ENCODE data around the gene WFS1. TPM values are rescaled to one million over a fixed set of nuclear protein-coding genes. Genes with fewer than 3 reads are reported as not detected.

Gene WFS1
- total RNA-seq, 1 donor from 2014 or later = 23.5 TPM

DNA sequence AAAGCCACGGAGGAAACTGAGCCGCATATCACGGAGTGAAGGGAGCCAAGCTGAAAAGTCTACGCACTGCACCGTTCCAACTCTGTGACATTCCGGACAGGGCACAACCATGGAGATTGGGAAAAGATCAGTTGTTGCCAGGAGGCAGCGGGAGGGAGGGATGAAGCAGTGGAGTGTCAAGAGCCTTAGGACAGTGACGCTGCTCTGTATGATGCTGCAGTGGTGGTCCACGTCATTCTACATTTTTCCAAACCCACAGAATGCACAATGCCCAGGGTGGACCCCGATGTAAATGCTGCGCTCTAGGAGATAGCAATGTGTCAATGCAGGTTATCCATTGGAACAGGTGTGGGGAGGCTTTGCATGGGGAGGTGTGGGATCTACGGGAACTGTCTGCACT, 7.5 kb upstream of the WFS1 start:
- no peak for DNase-seq (ENCODE audit: low read depth)

- no peak for DNase-seq (ENCODE audit: low read depth)
Measured at GRCh38 chr4:6262847-6263487, 6.7 kb upstream of the WFS1 start.

DNA sequence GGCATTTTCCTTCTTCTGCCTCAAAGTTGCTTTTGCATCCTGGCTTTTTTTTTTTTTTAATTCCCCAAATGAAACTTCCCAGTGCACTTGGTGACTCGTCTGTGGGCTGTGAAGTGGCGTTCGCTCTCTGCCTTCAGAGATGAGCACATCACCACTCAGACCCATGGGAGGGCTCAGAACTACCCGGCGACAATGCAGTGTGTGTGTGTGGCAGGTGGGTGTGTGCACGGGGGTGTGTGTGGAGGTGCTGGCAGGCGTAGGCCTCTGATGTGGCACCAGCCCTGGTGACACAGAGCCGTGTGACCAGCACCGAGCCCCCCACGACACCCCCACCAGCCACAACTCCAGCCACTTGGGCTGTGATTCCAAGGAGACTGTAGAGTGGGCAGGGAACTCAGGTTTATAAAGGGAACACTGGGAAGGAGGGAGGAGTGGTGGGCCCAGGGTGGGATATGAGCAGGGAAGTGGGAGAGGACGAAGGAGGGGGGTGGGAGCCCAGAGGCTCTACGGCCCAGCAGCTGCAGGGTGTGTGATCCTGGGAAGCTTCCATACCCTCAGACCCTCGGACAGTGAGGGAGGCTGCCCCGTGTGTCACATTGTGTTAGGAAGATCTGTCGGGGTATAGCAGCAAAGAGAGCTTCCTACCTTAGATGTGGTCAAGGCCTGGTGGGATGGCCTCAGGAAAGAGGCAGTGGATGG, 6.0 kb upstream of the WFS1 start:
- DNase-seq (ENCODE audit: low read depth) = no peak

DNA sequence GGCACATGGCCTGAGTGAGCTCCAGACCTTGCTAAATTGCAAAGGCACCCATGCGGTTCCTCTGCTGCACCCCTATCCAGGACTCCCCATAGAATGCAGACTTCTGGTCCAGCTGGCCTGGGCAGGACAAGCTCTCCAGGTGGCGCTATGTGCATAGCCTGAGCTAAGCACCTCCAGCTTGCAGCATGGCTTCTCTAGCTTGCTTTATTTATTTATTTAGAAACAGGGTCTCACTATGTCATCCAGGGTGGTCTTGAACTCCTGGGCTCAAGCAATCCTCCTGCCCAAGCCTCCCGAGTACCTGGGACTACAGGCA, 5.5 kb upstream of the WFS1 start:
- peak; percentile 33 for DNase-seq (ENCODE audit: low read depth)

DNA sequence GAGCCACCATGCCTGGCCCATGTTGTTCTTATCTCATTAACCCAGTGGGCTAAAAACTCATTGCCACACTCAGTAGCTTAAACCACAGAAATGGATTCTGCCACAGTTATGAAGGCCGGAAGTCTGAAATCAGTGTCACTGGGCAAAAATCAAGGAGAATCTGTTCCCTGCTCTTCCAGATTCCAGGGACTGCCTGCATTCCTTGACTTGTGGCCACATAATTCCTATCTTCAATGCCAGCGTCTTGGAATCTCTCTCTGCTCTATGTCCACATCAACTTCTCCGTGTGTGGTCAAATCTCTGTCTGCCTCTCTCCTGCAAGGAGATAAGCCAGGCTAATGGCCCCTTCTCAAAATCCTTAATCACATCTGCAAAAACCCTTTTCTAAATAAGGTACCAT, 4.1 kb upstream of the WFS1 start:
- no peak for DNase-seq (ENCODE audit: low read depth)

DNA sequence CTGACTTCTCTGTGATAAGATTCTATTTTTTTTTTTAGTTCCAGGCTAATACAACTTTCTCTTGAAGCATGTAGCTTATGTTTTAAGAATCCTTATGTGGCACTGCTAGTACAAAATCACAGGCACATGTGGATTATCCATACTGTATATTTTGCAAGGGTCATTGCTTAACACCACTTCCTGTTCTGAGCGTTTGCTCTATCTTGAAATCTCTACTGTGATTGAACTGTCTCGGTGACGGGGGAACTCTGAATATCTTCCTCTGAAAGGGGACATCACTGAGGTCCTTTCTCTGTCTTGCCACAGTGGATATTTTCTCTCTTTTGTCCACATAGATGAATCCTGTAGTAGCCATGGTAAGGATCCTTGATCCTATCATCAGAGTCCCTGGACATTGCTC, 2.1 kb upstream of the WFS1 start:
- DNase-seq (ENCODE audit: low read depth) = no peak

DNA sequence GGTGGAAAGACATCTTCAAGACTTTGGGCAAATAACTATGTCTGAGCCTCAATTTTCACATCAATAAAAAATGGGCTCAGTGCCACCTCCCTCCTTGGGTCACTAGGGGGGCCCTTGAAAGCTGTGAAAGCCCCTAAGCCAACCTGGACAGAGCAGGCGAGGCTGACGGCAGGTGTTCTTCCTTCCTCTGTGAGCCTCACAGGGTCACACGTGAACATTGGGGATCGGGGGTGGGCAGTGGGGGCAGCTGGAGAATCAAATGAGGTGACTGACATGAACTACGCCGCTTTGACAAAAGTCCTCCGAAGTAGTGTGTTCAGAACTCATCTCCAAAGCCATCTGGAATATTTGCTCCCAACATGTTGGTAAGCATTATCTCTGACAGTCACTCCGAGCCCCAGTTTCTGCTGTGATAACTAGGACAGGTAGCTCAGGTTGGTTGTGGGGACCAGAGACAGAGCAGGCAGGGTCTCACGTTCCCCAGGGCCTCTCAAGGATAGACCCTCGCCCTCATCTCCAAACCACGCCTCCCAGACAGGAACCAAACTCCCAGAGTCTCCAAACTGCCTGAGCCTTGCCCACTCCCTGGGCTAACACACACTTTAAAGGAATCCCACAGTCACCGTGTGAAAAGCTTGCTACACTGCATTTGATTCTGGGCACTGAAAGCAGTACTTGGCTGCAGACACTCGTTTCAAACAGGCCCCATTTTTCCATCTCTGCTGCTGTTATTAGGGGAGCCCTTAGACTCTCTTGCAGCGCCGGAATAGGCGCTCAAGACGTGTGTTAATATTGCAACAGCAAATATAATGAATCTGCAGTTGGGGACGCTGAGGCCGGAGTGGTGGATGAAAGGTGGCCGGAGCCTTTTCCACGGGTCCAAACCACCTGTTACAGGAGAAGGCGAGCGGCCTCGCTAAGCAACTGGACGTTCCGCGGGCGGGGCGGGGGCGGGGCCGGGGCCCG, 717 bp upstream of the WFS1 start:
- no peak for DNase-seq (ENCODE audit: low read depth)

- DNase-seq (ENCODE audit: low read depth) = no peak
Measured at GRCh38 chr4:6270636-6271121, 1.0 kb downstream of the WFS1 start.

DNA sequence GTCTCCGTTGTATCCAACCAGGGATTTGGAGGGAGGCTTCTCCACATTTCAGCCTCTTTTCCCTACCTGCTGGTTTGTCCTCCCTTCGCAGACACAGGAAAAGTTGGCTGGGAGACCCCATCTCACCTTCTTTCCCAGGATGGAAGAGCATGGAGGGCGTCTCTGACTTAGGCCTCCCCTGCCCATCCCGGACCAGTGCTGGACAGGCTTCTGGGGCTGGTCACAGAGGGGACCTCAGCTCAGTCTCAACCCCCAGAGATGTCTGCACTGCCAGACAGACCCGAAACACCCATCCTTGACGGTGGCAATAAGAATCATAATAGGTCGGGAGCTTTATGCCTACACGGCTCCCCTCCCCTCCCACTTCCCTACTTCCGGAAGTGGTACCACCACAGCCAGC, 1.6 kb downstream of the WFS1 start:
- no peak for DNase-seq (ENCODE audit: low read depth)

DNA sequence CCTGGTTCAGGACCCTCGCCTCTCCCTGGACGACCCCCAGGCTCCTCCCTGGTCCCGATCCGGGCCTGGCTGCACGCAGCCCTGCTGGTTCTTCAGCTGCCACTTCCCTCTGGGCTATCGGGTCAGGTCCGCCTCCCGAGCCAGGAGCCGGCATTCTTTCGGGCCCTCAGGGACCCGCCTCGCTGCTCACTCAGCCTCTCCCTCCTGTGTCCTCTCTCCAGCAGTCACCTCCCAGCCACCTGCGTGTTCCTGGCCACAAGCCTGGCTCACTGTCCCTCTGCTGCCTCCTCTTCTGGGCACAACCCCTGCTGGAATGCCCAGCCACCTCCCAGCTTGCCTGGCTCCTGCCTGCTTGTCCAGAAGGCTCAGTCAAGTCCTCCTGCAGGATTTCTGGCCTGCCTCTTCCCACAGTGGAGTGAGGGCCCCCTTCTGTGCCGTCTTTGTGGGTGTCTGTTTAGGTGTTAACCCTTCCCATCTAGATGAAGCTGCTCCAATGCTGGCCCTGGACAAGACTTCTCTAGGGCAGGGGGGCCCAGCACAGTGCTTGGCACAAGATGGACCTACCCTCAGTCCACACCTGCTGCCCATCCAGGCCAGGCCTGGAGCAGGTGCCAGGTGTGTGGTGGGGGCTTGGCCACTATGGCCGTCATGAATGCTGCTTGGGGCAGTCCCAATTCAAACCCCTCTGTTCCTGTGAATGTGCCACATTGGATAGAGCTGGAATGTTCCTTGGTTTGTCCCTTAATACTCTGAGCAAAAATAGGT, 2.2 kb downstream of the WFS1 start:
- DNase-seq (ENCODE audit: low read depth) = no peak

DNA sequence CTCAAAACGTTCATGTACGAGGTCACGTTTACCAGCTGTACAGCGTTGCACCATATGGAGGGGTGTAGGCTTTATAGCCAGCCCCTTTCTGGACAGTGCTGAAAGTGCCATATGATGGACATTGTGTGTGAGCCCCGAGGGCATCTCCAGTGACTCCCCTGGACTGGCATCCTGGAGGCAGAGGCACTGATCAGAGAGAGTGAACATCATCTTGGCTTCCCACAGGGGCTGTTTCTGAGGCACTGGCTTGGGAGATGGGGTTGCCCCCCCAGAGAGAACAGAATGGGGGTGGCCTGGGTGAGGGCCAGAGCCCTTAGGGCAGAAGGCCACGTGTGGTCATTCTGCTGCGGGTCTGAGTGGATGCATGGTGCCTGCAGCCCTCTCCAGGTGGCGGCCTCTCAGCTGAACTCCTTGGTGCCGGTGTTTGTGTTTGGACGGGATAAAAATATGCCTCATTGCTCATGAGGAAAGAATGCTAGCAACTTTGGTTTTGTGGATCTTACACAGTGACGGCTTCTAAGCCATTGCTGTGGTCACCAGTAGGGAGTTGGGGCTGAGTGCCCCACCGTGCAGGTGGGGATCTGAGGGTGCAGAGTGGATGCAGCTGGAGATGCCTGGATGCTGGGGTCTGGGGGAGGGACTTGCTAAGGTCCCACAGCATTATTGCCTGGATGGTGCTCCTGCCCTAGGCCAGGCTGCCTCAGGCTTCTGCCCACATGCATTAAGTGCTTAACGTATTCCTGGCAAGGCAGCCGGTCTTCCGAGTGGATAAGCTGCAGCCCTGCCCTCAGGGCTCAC, 3.4 kb downstream of the WFS1 start:
- DNase-seq (ENCODE audit: low read depth) = peak; percentile 83

- DNase-seq (ENCODE audit: low read depth) = no peak
Measured at GRCh38 chr4:6273661-6273990, 4.0 kb downstream of the WFS1 start.

DNA sequence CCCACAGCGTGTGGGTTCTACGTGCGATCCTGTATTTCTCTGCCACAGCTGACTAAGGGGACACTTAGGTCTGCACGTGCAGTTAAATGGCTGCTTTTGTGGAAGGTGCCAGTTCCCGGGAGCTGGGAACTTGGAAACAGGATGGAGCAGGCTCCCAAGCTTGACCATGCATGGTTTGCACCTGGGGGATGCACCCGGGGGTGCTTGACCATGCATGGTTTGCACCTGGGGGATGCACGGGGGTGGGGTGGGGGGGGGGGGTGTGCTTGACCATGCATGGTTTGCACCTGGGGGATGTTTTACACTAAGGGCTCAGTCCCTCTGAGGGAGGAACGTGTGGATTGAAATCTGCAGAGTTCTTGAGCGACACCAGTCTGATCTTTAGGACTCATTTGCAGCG, 5.7 kb downstream of the WFS1 start:
- no peak for DNase-seq (ENCODE audit: low read depth)

GRCh38 chr4:6275898-6276806, 6.5 kb downstream of the WFS1 start:
- DNase-seq (ENCODE audit: low read depth) = no peak

GRCh38 chr4:6277139-6277802, 7.6 kb downstream of the WFS1 start:
- no peak for DNase-seq (ENCODE audit: low read depth)

DNA sequence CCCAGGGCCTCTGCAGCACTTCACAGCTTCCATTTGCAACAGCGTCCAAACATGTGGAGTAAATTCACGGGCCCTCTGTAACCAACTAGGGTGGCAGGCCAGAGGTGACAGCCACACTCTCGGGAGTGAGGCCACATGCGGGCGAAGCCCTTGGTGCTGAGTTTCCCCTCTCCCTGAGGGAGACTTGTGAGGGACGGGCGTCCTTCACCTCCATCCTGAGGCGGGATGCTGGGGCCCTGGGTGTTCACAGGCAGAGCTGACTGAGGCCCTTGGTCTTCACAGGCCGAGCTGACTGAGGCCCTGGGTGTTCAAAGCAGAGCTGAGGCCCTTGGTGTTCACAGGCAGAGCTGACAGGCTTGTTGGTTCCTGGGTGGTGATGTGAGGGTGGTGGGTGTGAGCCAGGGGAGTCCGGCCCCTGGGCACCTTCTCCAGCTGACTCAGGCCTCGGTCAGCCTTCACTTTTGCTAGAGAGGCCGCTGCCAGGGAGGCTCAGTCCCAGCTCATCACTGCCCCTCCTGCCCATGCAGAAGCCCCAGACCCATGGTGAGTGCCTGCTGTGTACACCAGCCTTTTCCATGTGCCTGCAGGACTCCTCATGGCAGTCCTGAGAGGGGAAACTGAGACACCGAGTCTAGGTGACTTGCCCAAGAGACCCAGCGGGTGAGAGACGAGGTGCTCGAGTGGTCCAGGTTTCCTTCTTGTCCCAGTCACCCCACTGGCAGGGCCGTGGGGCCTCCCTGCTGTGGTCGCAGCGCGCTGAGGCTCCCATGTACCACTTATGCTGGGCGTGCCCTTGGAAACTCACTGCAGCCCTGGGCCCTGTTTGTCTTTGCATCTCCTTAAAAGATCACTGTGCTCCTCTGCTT, 8.5 kb downstream of the WFS1 start:
- DNase-seq (ENCODE audit: low read depth) = no peak

DNA sequence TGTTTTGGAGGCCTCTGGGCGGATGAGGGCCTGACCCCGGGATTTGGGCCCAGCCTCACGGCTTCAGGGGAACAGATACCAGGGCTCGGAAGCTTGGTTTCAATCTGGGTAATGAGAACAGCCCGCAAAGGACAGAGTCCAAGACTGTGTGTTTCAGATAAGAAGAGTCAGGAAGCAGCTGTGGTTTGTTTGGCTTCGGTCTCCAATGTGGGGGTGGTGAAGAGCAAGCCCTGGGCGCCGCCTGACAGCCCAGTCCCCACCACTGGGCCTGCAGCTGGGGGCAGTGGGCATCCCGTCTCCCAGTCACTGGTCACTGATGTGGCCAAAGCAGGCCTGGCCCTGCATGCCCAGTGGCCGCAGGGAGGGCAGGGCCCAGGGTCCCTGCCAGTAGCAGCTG, 9.1 kb downstream of the WFS1 start:
- no peak for DNase-seq (ENCODE audit: low read depth)

GRCh38 chr4:6279582-6280289, 10.1 kb downstream of the WFS1 start:
- no peak for DNase-seq (ENCODE audit: low read depth)
